ENCODE measurements around the gene GCM1. TPM values are rescaled to one million over a fixed set of nuclear protein-coding genes. Genes with fewer than 3 reads are reported as not detected.

Gene GCM1
- total RNA-seq, 1 donor: 0.21 TPM

GRCh38 chr6:53130569-53131290, 17.9 kb downstream of the GCM1 start:
- Histone ChIP-seq H3K4me1 (ENCODE audit: insufficient read depth, low read length) (no peaks in the 10 kb centered on the region), H3K27me3 (ENCODE audit: insufficient read depth, low read length) (no peaks in the 10 kb centered on the region), H3K4me3 (ENCODE audit: low read length) (no peak overlapping the region), H3K9me3 (ENCODE audit: low read depth, low read length) (no peaks in the 10 kb centered on the region)

GRCh38 chr6:53128842-53129241, 19.8 kb downstream of the GCM1 start:
- Histone ChIP-seq H3K4me3 (ENCODE audit: low read length) (no peak overlapping the region), H3K9me3 (ENCODE audit: low read depth, low read length) (no peaks in the 10 kb centered on the region), H3K4me1 (ENCODE audit: insufficient read depth, low read length) (no peaks in the 10 kb centered on the region), H3K27me3 (ENCODE audit: insufficient read depth, low read length) (no peaks in the 10 kb centered on the region)

DNA sequence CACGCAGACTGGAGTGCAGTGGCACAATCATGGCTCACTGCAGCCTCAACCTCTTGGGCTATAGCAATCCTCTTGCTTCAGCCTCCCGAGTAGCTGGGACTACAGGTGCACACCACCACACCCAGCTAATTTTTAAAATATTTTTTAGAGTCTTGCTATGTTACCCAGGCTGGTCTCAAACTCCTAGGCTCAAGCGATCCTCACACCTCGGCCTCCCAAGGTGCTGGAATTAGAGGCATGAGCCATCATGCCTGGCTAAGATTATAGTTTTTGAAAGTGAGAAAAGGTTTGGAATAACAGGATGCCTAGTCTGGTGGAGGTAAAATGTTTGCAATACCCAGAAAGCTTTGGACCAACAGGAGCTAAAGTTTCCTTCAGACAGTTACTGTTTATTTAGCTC, 23.4 kb downstream of the GCM1 start:
- Histone ChIP-seq H3K9me3 (ENCODE audit: low read depth, low read length) (no peaks in the 10 kb centered on the region), H3K4me1 (ENCODE audit: insufficient read depth, low read length) (no peaks in the 10 kb centered on the region), H3K4me3 (ENCODE audit: low read length) (no peak overlapping the region), H3K27me3 (ENCODE audit: insufficient read depth, low read length) (no peaks in the 10 kb centered on the region)

- Histone ChIP-seq H3K27me3 (ENCODE audit: insufficient read depth, low read length) (no peaks in the 10 kb centered on the region), H3K4me3 (ENCODE audit: low read length) (no peak overlapping the region), H3K9me3 (ENCODE audit: low read depth, low read length) (no peaks in the 10 kb centered on the region), H3K4me1 (ENCODE audit: insufficient read depth, low read length) (no peaks in the 10 kb centered on the region)
These were observed 24.4 kb downstream of the GCM1 start for GRCh38 chr6:53124131-53124800.

DNA sequence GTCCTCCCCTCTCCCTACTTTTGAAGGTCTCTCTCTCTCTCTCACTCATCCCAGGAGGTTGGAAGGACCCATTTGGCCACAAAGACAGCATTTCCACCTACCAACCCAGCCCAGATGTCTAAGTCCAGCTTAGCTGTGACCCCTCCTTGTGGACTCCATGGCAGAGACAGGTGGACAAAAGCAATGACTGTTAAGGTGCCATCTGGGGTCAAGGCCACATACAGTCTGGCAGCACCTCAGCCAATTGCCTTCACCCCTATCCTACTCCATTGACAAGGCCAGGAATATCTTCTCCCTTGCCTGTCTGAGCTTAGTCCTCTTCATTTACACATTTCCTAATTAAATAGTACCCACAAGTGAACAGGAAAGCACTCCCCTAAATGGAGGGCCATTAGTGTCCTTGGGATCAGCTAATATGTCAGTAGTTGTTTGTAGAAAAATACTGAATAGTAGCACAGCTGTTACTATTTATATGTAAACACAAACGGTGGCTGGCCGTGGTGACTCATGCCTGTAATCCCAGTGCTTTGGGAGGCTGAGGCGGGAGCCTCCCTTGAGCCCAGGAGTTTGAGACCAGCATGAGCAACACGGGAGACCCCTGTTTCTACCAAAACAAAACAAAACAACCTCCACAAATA, 28.8 kb downstream of the GCM1 start:
- Histone ChIP-seq H3K4me3 (ENCODE audit: low read length) (no peak overlapping the region), H3K27me3 (ENCODE audit: insufficient read depth, low read length) (no peaks in the 10 kb centered on the region), H3K9me3 (ENCODE audit: low read depth, low read length) (no peaks in the 10 kb centered on the region), H3K4me1 (ENCODE audit: insufficient read depth, low read length) (no peaks in the 10 kb centered on the region)

DNA sequence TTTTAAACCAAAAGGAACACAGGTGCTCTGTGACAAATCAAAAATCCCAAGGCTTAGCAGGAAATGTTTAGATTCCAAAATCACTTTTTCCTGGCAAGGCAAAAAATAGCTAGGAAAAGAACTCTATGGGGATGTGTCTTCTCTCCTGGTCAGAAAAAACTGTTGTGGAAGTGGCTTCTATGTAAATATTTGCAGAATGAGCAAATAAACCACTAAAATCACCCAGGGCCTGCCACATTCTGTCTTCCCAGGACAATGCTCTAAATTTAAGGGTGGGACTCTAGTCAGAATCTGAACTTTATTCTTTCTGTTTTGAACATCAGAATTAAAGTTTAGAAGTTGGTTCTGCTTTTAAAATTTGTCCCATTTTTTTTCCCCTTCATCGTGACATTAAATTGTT, 29.3 kb downstream of the GCM1 start:
- Histone ChIP-seq H3K27me3 (ENCODE audit: insufficient read depth, low read length) (no peaks in the 10 kb centered on the region), H3K4me1 (ENCODE audit: insufficient read depth, low read length) (no peaks in the 10 kb centered on the region), H3K4me3 (ENCODE audit: low read length) (no peak overlapping the region), H3K9me3 (ENCODE audit: low read depth, low read length) (no peaks in the 10 kb centered on the region)

GRCh38 chr6:53115741-53116140, 32.9 kb downstream of the GCM1 start:
- Histone ChIP-seq H3K9me3 (ENCODE audit: low read depth, low read length) (no peaks in the 10 kb centered on the region), H3K4me1 (ENCODE audit: insufficient read depth, low read length) (no peaks in the 10 kb centered on the region), H3K4me3 (ENCODE audit: low read length) (no peak overlapping the region), H3K27me3 (ENCODE audit: insufficient read depth, low read length) (no peaks in the 10 kb centered on the region)

DNA sequence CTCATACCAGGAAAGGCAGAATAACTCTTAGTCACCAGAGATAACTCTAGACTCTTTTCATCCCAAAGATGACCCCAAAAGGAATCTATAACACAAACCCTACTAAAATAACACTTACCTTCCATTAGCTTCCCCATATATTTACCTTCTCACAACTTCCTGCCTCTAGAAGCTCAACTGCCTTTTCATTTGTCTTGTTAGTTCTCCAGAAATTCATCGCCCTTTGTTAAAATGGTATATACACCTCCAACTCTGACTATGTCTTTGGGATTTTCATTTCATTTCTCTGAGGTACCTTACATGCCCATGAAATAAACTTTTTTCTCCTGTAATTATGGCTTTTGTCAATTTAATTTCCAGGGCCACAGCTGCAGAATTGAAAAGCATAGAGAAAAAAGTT, 33.5 kb downstream of the GCM1 start:
- Histone ChIP-seq H3K27me3 (ENCODE audit: insufficient read depth, low read length) (no peaks in the 10 kb centered on the region), H3K4me3 (ENCODE audit: low read length) (no peak overlapping the region), H3K9me3 (ENCODE audit: low read depth, low read length) (no peaks in the 10 kb centered on the region), H3K4me1 (ENCODE audit: insufficient read depth, low read length) (no peaks in the 10 kb centered on the region)

GRCh38 chr6:53113742-53114141, 34.9 kb downstream of the GCM1 start:
- Histone ChIP-seq H3K27me3 (ENCODE audit: insufficient read depth, low read length) (no peaks in the 10 kb centered on the region), H3K4me1 (ENCODE audit: insufficient read depth, low read length) (no peaks in the 10 kb centered on the region), H3K4me3 (ENCODE audit: low read length) (no peak overlapping the region), H3K9me3 (ENCODE audit: low read depth, low read length) (no peaks in the 10 kb centered on the region)

DNA sequence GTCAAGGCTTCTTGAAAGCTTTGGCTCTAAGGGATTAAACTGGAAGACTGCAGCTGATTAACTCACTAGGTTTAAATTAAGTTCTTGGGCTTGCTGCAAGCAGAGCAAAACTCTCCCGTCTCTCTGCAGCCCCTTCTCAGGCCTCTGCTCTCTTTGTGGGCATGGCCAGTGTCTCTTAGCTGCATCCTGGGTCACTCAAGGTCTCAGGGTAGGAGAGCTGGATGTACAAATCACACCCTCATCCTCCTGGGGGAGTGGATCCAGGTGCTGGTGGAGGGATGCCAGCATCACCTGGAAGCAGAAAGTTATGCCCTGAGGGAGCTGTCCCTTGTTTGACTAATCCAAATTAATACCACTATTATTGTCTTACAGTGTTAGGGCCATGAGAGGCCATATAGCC, 35.8 kb downstream of the GCM1 start:
- H3K4me3 ChIP-seq (ENCODE audit: low read length): no peak overlapping the region
- H3K9me3 ChIP-seq (ENCODE audit: low read depth, low read length): no peaks in the 10 kb centered on the region
- H3K4me1 ChIP-seq (ENCODE audit: insufficient read depth, low read length): no peaks in the 10 kb centered on the region
- H3K27me3 ChIP-seq (ENCODE audit: insufficient read depth, low read length): no peaks in the 10 kb centered on the region

GRCh38 chr6:53112404-53112803, 36.2 kb downstream of the GCM1 start:
- no peaks in the 10 kb centered on the region for H3K27me3 ChIP-seq (ENCODE audit: insufficient read depth, low read length)
- no peaks in the 10 kb centered on the region for H3K4me1 ChIP-seq (ENCODE audit: insufficient read depth, low read length)
- H3K9me3 ChIP-seq (ENCODE audit: low read depth, low read length): no peaks in the 10 kb centered on the region

DNA sequence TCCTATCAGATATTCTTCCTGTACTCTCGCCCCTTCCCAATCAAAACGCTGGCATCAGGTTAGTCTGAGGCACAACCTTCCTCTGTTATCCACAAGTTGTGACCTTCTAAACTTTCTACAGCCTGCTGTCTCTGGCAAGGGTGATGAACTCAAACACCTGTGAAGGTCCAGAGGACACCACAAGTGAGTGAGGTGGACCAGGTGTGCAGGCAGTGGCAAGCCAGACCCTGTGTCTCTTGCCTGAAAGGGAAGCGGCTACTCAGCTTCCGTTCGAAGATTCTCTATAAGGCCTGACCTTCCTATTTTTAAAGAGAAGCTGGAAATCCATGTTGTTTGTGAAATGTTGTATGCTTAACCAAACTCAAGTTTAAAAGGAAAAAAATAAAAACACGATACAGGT, 36.8 kb downstream of the GCM1 start:
- no peaks in the 10 kb centered on the region for H3K4me1 ChIP-seq (ENCODE audit: insufficient read depth, low read length)
- H3K4me3 ChIP-seq (ENCODE audit: low read length): no peak overlapping the region
- H3K9me3 ChIP-seq (ENCODE audit: low read depth, low read length): no peaks in the 10 kb centered on the region
- H3K27me3 ChIP-seq (ENCODE audit: insufficient read depth, low read length): no peaks in the 10 kb centered on the region

More at GRCh38 chr6:53112404-53112803, 36.2 kb downstream of the GCM1 start:
- H3K4me3 ChIP-seq (ENCODE audit: low read length): no peak overlapping the region

DNA sequence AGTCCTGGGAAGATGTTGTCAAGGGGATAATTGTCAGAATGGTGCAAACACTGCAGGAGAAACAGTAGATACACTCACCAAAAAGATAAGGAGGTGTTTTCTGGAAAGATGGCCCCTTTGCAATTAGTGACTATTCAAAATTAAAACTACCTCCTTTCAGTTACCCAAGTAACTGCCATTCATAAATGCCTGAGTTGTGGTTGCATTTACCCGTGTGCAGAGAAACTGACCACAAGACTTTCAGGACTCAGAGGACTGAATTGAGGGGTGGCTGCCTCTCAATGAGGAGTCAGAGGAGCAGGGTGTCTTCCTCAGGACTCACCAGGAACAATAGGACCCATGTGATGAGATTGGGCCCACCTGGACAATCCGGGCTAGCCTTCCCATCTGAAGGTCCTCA, 39.0 kb downstream of the GCM1 start:
- Histone ChIP-seq H3K9me3 (ENCODE audit: low read depth, low read length) (no peaks in the 10 kb centered on the region), H3K27me3 (ENCODE audit: insufficient read depth, low read length) (no peaks in the 10 kb centered on the region), H3K4me3 (ENCODE audit: low read length) (no peak overlapping the region), H3K4me1 (ENCODE audit: insufficient read depth, low read length) (no peaks in the 10 kb centered on the region)

DNA sequence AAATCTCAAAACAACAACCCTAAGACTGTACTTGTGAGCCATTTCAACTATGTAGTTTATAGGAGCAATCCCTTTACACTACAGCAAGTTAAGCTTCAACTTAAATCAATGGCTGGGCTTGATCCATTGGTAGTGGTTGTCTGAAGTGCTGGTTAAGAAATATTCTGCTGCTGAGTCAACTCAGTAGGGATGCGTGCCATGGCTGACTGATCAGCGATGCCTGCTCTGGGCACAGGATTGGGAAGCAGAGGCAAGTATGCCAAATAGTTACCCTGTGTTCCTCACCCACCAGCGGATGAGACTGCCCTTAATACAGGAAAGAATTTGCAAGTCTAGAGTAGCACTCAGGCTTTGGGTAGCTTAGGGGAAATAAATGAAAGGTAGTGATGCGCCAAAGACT, 41.5 kb downstream of the GCM1 start:
- no peaks in the 10 kb centered on the region for H3K27me3 ChIP-seq (ENCODE audit: insufficient read depth, low read length)
- H3K4me3 ChIP-seq (ENCODE audit: low read length): no peak overlapping the region
- no peaks in the 10 kb centered on the region for H3K9me3 ChIP-seq (ENCODE audit: low read depth, low read length)
- H3K4me1 ChIP-seq (ENCODE audit: insufficient read depth, low read length): no peaks in the 10 kb centered on the region

GRCh38 chr6:53104916-53105315, 43.7 kb downstream of the GCM1 start:
- Histone ChIP-seq H3K27me3 (ENCODE audit: insufficient read depth, low read length) (no peaks in the 10 kb centered on the region), H3K4me1 (ENCODE audit: insufficient read depth, low read length) (no peaks in the 10 kb centered on the region)

More at GRCh38 chr6:53104916-53105315, 43.7 kb downstream of the GCM1 start:
- Histone ChIP-seq H3K4me3 (ENCODE audit: low read length) (no peak overlapping the region), H3K9me3 (ENCODE audit: low read depth, low read length) (no peaks in the 10 kb centered on the region)
